Chondrocyte (in vitro differentiated cells): ENCODE measurements around the gene GNAI1. TPM values are rescaled to one million over a fixed set of nuclear protein-coding genes. Genes with fewer than 3 reads are reported as not detected.

ENCODE experiments used
- DNase-seq: peaks from one replicate; pipeline ENCODE4 v3.0.0; 2021; ENCODE audit warnings: mixed read lengths, low spot score
- H3K27ac Mint-ChIP-seq: one replicate; pipeline ENCODE4 v1.8.0; 2021; ENCODE audit warnings: mild to moderate bottlenecking, moderate library complexity, mixed read lengths; ENCODE audit not compliant: unreplicated experiment
- H3K27me3 Mint-ChIP-seq: 2 replicates; pipeline ENCODE4 v1.8.0; 2021; ENCODE audit warnings: low read depth, mixed read lengths
- H3K36me3 Mint-ChIP-seq: 2 replicates; pipeline ENCODE4 v1.8.0; 2021; ENCODE audit warnings: low read depth, mixed read lengths
- H3K4me1 Mint-ChIP-seq: 2 replicates; pipeline ENCODE4 v1.8.0; 2021; ENCODE audit warnings: low read depth, mild to moderate bottlenecking, mixed read lengths
- H3K4me3 Mint-ChIP-seq: one replicate; pipeline ENCODE4 v1.8.0; 2021; ENCODE audit warnings: mild to moderate bottlenecking, moderate library complexity, mixed read lengths; ENCODE audit not compliant: unreplicated experiment
- H3K9me3 Mint-ChIP-seq: 2 replicates; pipeline ENCODE4 v1.8.0; 2021; ENCODE audit warnings: low read depth, mixed read lengths
- CTCF ChIP-seq: fragments of 200-600 bp; sonication (generic); IDR thresholded peaks from 2 replicates; pipeline ENCODE4 v1.5.0; 2021; ENCODE audit warnings: antibody characterized with exemption, mild to moderate bottlenecking, moderate library complexity
- total RNA-seq: library from RNA; stranded (reverse); gene quantifications from 3 replicates; pipeline ENCODE4 v1.2.1, GENCODE V29; 2021

GNAI1 gene
- total RNA-seq, 1 donor from 2014 or later = 27.4 TPM

GRCh38 chr7:80182630-80183276 is 48.1 kb downstream of the GNAI1 start:
- Mint-ChIP-seq H3K4me3 (no peak overlapping the region), H3K27me3 (no peaks in the 10 kb centered on the region), H3K36me3 (no peaks in the 10 kb centered on the region), H3K27ac (no peak overlapping the region), H3K4me1 (peaks cover 28% of the 10 kb centered on the region), H3K9me3 (no peaks in the 10 kb centered on the region)
- no peak for TF ChIP-seq CTCF
- DNase-seq = no peak

GRCh38 chr7:80183351-80183750 is 48.7 kb downstream of the GNAI1 start:
- no peak for TF ChIP-seq CTCF
- H3K9me3 Mint-ChIP-seq = no peaks in the 10 kb centered on the region
- no peak overlapping the region for H3K27ac Mint-ChIP-seq
- H3K4me3 Mint-ChIP-seq = no peak overlapping the region
- no peaks in the 10 kb centered on the region for H3K27me3 Mint-ChIP-seq
- DNase-seq = no peak
- H3K4me1 Mint-ChIP-seq = peaks cover 25% of the 10 kb centered on the region
- H3K36me3 Mint-ChIP-seq = no peaks in the 10 kb centered on the region

- Mint-ChIP-seq H3K9me3 (no peaks in the 10 kb centered on the region), H3K27me3 (no peaks in the 10 kb centered on the region), H3K4me1 (peaks cover 30% of the 10 kb centered on the region), H3K36me3 (no peaks in the 10 kb centered on the region), H3K27ac (no peak overlapping the region), H3K4me3 (no peak overlapping the region)
- TF ChIP-seq CTCF = no peak
- DNase-seq = no peak
These were observed 49.5 kb downstream of the GNAI1 start for GRCh38 chr7:80183900-80184685.

- TF ChIP-seq CTCF = no peak
- no peaks in the 10 kb centered on the region for H3K27me3 Mint-ChIP-seq
- no peaks in the 10 kb centered on the region for H3K9me3 Mint-ChIP-seq
- no peak overlapping the region for H3K4me3 Mint-ChIP-seq
- peak overlapping the region; percentile 49 for H3K27ac Mint-ChIP-seq
- H3K4me1 Mint-ChIP-seq = peaks cover 31% of the 10 kb centered on the region
- no peaks in the 10 kb centered on the region for H3K36me3 Mint-ChIP-seq
- DNase-seq = no peak
These were observed 50.1 kb downstream of the GNAI1 start for GRCh38 chr7:80184693-80185092.

- H3K36me3 Mint-ChIP-seq = no peaks in the 10 kb centered on the region
- no peaks in the 10 kb centered on the region for H3K27me3 Mint-ChIP-seq
- DNase-seq = no peak
- peaks cover 29% of the 10 kb centered on the region for H3K4me1 Mint-ChIP-seq
- H3K9me3 Mint-ChIP-seq = no peaks in the 10 kb centered on the region
- no peak overlapping the region for H3K4me3 Mint-ChIP-seq
- no peak for TF ChIP-seq CTCF
- no peak overlapping the region for H3K27ac Mint-ChIP-seq
These were observed 50.9 kb downstream of the GNAI1 start for GRCh38 chr7:80185571-80185970.
